Measurements from ENCODE around the gene RLN1.

DNA sequence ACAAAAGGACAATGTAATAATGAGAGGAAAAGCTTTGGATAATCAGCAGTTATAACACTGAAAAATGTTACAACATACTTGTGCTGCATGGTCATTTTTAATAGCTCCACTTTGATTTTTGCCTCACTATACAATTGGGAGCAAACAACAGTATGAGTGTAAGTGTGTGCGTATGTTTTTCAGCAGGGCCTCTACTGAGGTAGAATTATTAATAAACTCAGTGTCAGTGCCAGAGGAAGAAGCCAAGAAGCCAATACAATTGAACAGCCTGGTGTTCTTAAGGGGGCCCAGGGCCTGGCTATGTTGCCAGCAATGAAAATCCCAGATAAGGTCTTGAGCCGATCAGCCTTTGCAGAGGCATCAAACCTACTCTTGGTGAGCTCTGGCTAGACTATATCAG, 16.1 kb upstream of the RLN1 start:
- TF ChIP-seq, protein P1, sequence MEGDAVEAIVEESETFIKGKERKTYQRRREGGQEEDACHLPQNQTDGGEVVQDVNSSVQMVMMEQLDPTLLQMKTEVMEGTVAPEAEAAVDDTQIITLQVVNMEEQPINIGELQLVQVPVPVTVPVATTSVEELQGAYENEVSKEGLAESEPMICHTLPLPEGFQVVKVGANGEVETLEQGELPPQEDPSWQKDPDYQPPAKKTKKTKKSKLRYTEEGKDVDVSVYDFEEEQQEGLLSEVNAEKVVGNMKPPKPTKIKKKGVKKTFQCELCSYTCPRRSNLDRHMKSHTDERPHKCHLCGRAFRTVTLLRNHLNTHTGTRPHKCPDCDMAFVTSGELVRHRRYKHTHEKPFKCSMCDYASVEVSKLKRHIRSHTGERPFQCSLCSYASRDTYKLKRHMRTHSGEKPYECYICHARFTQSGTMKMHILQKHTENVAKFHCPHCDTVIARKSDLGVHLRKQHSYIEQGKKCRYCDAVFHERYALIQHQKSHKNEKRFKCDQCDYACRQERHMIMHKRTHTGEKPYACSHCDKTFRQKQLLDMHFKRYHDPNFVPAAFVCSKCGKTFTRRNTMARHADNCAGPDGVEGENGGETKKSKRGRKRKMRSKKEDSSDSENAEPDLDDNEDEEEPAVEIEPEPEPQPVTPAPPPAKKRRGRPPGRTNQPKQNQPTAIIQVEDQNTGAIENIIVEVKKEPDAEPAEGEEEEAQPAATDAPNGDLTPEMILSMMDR (conservative IDR thresholded peaks at IDR 0.05; ENCODE audit: low read depth, low read length), result no peak
- TF ChIP-seq CEBPB (IDR thresholded peaks at IDR 0.05; ENCODE audit: low read depth, low read length), result no peak
- TF ChIP-seq RAD21 (IDR thresholded peaks at IDR 0.05; ENCODE audit: low read length), result no peak

Measured in IMR-90 (cell line).